Endothelial cell of umbilical vein (primary cell): ENCODE results near the gene SKA1.

ENCODE experiments used
- CTCF ChIP-seq, 2 donors: IDR thresholded peaks; 1 replicate in 1 of 2; 2 replicates in 1 of 2; pipeline ENCODE4 v1.5.1; 2011; ENCODE audit warnings: low read length in 2 of 2, mild to moderate bottlenecking in 2 of 2, moderate library complexity in 2 of 2, control low read depth in 1 of 2, inconsistent platforms in 1 of 2, low read depth in 1 of 2; ENCODE audit not compliant: insufficient read depth in 1 of 2; ENCODE audit errors: extremely low read depth in 1 of 2
- EZH2 ChIP-seq: IDR thresholded peaks from 2 replicates; pipeline ENCODE4 v1.6.1; 2012; ENCODE audit warnings: borderline replicate concordance, low read depth, mild to moderate bottlenecking, moderate library complexity, low read length, inconsistent platforms; ENCODE audit not compliant: severe bottlenecking
- FOS ChIP-seq: IDR thresholded peaks from 2 replicates; pipeline ENCODE4 v1.6.1; 2011; ENCODE audit warnings: mild to moderate bottlenecking, low read length, moderate library complexity, borderline replicate concordance; ENCODE audit not compliant: insufficient read depth
- POLR2A ChIP-seq: IDR thresholded peaks from 2 replicates; pipeline ENCODE4 v1.6.1; 2012; ENCODE audit warnings: low read depth, mild to moderate bottlenecking, control low read depth, low read length
- TF ChIP-seq, protein P1 (sequence below): IDR thresholded peaks from 2 replicates; pipeline ENCODE4 v1.6.1; 2011; ENCODE audit not compliant: insufficient read depth, insufficient read length

DNA sequence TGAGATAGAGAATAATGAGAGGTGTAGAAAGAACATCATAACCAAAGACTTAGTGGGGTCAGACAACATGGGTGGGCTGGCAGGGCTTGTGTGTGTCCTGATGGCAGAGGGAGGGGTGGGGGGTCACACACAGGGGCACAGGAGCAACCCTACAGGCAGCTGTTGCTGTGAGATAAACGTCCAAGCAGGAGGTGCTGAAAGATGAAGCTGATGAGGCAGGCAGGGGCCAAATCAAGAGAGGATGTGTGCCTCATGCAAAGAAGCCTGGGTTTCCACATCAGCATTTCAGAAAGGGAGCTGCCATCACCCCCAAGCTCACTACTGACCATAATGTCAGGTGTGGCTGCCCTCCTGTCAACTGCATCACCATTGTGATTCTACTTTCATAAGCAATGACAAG, 16.0 kb upstream of the SKA1 start:
- no peak for TF ChIP-seq FOS
- TF ChIP-seq EZH2 = no peak
- TF ChIP-seq, protein P1, sequence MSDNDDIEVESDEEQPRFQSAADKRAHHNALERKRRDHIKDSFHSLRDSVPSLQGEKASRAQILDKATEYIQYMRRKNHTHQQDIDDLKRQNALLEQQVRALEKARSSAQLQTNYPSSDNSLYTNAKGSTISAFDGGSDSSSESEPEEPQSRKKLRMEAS = no peak
- TF ChIP-seq CTCF (IDR thresholded peaks at IDR 0.05; ENCODE audit: extremely low read depth in 1 of 2, insufficient read depth in 1 of 2, low read depth in 1 of 2, low read length in 2 of 2) = no peak
- no peak for TF ChIP-seq POLR2A
